Skeletal muscle tissue (tissue), 4 donors: ENCODE results near the gene TUBB6. TPM values are rescaled to one million over a fixed set of nuclear protein-coding genes. Genes with fewer than 3 reads are reported as not detected.
A peak's percentile ranks its signal among the peaks of the same experiment; 100 is the strongest.

Source experiments
- H3K27ac ChIP-seq: one replicate; pipeline ENCODE4 v1.7.0; 2013; ENCODE audit warnings: mild to moderate bottlenecking, low read depth, low read length, inconsistent platforms
- H3K27me3 ChIP-seq, 3 donors: one replicate each; pipeline ENCODE4 v1.7.0; 2013; ENCODE audit warnings: low read length in 3 of 3; ENCODE audit not compliant: control insufficient read depth in 3 of 3, insufficient read depth in 3 of 3
- H3K36me3 ChIP-seq, 3 donors: one replicate each; pipeline ENCODE4 v1.7.0; 2013; ENCODE audit warnings: low read length in 3 of 3; ENCODE audit not compliant: control insufficient read depth in 3 of 3, insufficient read depth in 3 of 3
- H3K4me1 ChIP-seq, 3 donors: one replicate each; pipeline ENCODE4 v1.7.0; 2013; ENCODE audit warnings: low read length in 3 of 3, mild to moderate bottlenecking in 3 of 3; ENCODE audit not compliant: control insufficient read depth in 3 of 3, insufficient read depth in 3 of 3
- H3K4me3 ChIP-seq, 3 donors: one replicate each; pipeline ENCODE4 v1.7.0; 2013; ENCODE audit warnings: low read length in 3 of 3
- H3K9ac ChIP-seq, 3 donors: one replicate each; pipeline ENCODE4 v1.7.0; 2013; ENCODE audit warnings: low read length in 3 of 3, mild to moderate bottlenecking in 3 of 3, moderate library complexity in 2 of 3, low read depth in 1 of 3
- H3K9me3 ChIP-seq, 3 donors: one replicate each; pipeline ENCODE4 v1.7.0; 2013; ENCODE audit warnings: low read length in 3 of 3; ENCODE audit not compliant: control insufficient read depth in 3 of 3
- total RNA-seq: library from RNA; depleted of rRNA; stranded (reverse); fragments of >200 nt; gene quantifications from one replicate; pipeline ENCODE4 v1.2.3, GENCODE V29; 2014
- donor health status: Osteomylitis.

TUBB6 gene
- total RNA-seq, 1 donor from 2014 or later, result 499 TPM

- no peak overlapping the region for H3K27ac ChIP-seq
- H3K4me3 ChIP-seq, result no peak overlapping the region
- H3K27me3 ChIP-seq, result no peaks in the 10 kb centered on the region
- peaks cover 26 to 49% (median 32%) of the 10 kb centered on the region in 3 donors for H3K36me3 ChIP-seq
- no peak overlapping the region for H3K9ac ChIP-seq
- no peaks in the 10 kb centered on the region for H3K9me3 ChIP-seq
- H3K4me1 ChIP-seq, result peaks cover 13 to 23% (median 15%) of the 10 kb centered on the region in 3 donors
Observed at GRCh38 chr18:12334366-12334808, 26.3 kb downstream of the TUBB6 start.

- Histone ChIP-seq H3K4me3 (no peak overlapping the region), H3K27ac (no peak overlapping the region)
Observed at GRCh38 chr18:12334863-12335262, 26.8 kb downstream of the TUBB6 start.

GRCh38 chr18:12335503-12335902 is 27.5 kb downstream of the TUBB6 start:
- Histone ChIP-seq H3K4me3 (no peak overlapping the region), H3K27ac (no peak overlapping the region), H3K9me3 (no peaks in the 10 kb centered on the region), H3K9ac (no peak overlapping the region), H3K4me1 (peaks cover 13 to 23% (median 15%) of the 10 kb centered on the region in 3 donors), H3K27me3 (no peaks in the 10 kb centered on the region), H3K36me3 (peaks cover 24 to 49% (median 31%) of the 10 kb centered on the region in 3 donors)

More at GRCh38 chr18:12334863-12335262, 26.8 kb downstream of the TUBB6 start:
- H3K9me3 ChIP-seq, result no peaks in the 10 kb centered on the region
- H3K36me3 ChIP-seq, result peaks cover 23 to 49% (median 31%) of the 10 kb centered on the region in 3 donors
- H3K27me3 ChIP-seq, result no peaks in the 10 kb centered on the region
- no peak overlapping the region for H3K9ac ChIP-seq
- peaks cover 13 to 23% (median 15%) of the 10 kb centered on the region in 3 donors for H3K4me1 ChIP-seq

- Histone ChIP-seq H3K4me3 (no peak overlapping the region), H3K4me1 (peaks cover 13 to 23% (median 15%) of the 10 kb centered on the region in 3 donors), H3K9ac (no peak overlapping the region), H3K27ac (no peak overlapping the region), H3K9me3 (no peaks in the 10 kb centered on the region), H3K27me3 (no peaks in the 10 kb centered on the region), H3K36me3 (peaks cover 27 to 44% (median 27%) of the 10 kb centered on the region in 3 donors)
Observed at GRCh38 chr18:12336171-12336613, 28.2 kb downstream of the TUBB6 start.

GRCh38 chr18:12336887-12337286 is 28.8 kb downstream of the TUBB6 start:
- H3K9me3 ChIP-seq, result no peaks in the 10 kb centered on the region
- H3K4me3 ChIP-seq, result no peak overlapping the region
- H3K27me3 ChIP-seq, result no peaks in the 10 kb centered on the region
- H3K4me1 ChIP-seq, result peaks cover 13 to 23% (median 15%) of the 10 kb centered on the region in 3 donors
- peaks cover 31 to 51% (median 32%) of the 10 kb centered on the region in 3 donors for H3K36me3 ChIP-seq
- H3K9ac ChIP-seq, result no peak overlapping the region
- H3K27ac ChIP-seq, result no peak overlapping the region

GRCh38 chr18:12338382-12338781 is 30.3 kb downstream of the TUBB6 start:
- Histone ChIP-seq H3K36me3 (peaks cover 36 to 62% (median 44%) of the 10 kb centered on the region in 3 donors), H3K9me3 (no peaks in the 10 kb centered on the region), H3K4me3 (no peak overlapping the region), H3K27me3 (no peaks in the 10 kb centered on the region), H3K27ac (peak overlapping the region; percentile 52), H3K9ac (no peak overlapping the region), H3K4me1 (peaks cover 13 to 23% (median 15%) of the 10 kb centered on the region in 3 donors)

- H3K9me3 ChIP-seq, result no peaks in the 10 kb centered on the region
- H3K27me3 ChIP-seq, result no peaks in the 10 kb centered on the region
- no peak overlapping the region for H3K4me3 ChIP-seq
- no peak overlapping the region for H3K9ac ChIP-seq
- H3K36me3 ChIP-seq, result peaks cover 40 to 59% (median 45%) of the 10 kb centered on the region in 3 donors
- H3K4me1 ChIP-seq, result peaks cover 9 to 17% (median 13%) of the 10 kb centered on the region in 3 donors
- H3K27ac ChIP-seq, result no peak overlapping the region
Observed at GRCh38 chr18:12340945-12341660, 33.1 kb downstream of the TUBB6 start.

- Histone ChIP-seq H3K4me1 (peaks cover 0 to 8% (median 5%) of the 10 kb centered on the region in 3 donors), H3K9me3 (no peaks in the 10 kb centered on the region), H3K9ac (no peak overlapping the region), H3K27ac (no peak overlapping the region), H3K4me3 (no peak overlapping the region), H3K27me3 (no peaks in the 10 kb centered on the region), H3K36me3 (peaks cover 45 to 57% (median 53%) of the 10 kb centered on the region in 3 donors)
Observed at GRCh38 chr18:12342661-12343060, 34.6 kb downstream of the TUBB6 start.

- Histone ChIP-seq H3K9ac (no peak overlapping the region), H3K4me1 (no peaks in the 10 kb centered on the region), H3K27me3 (no peaks in the 10 kb centered on the region), H3K4me3 (no peak overlapping the region), H3K36me3 (peaks cover 58 to 74% (median 73%) of the 10 kb centered on the region in 3 donors), H3K9me3 (no peaks in the 10 kb centered on the region), H3K27ac (no peak overlapping the region)
Observed at GRCh38 chr18:12345491-12346239, 37.6 kb downstream of the TUBB6 start.

GRCh38 chr18:12346240-12346565 is 38.2 kb downstream of the TUBB6 start:
- Histone ChIP-seq H3K27ac (no peak overlapping the region), H3K9ac (no peak overlapping the region), H3K4me3 (no peak overlapping the region), H3K36me3 (peaks cover 59 to 79% (median 78%) of the 10 kb centered on the region in 3 donors), H3K9me3 (no peaks in the 10 kb centered on the region), H3K4me1 (no peaks in the 10 kb centered on the region), H3K27me3 (no peaks in the 10 kb centered on the region)
